OCI-LY3 (cell line): ENCODE data around the gene CREBL2.

Source experiments
- H2AFZ ChIP-seq: fragments of 200-600, 300-600 bp; shearing (Covaris generic); 2 replicates; pipeline ENCODE4 v1.6.0; 2014; ENCODE audit warnings: antibody characterized with exemption, low read depth, low read length
- H3K27ac ChIP-seq: fragments of 200-600, 300-600 bp; sonication (generic); 2 replicates; pipeline ENCODE4 v1.5.1; 2014; ENCODE audit warnings: mild to moderate bottlenecking, low read length, moderate library complexity, mixed read lengths
- H3K27me3 ChIP-seq: fragments of 200-600, 300-600 bp; sonication (generic); 2 replicates; pipeline ENCODE4 v1.6.1; 2014; ENCODE audit warnings: low read depth, low read length, mixed read lengths
- H3K36me3 ChIP-seq: fragments of 200-600, 300-600 bp; sonication (generic); replicated peaks from 2 replicates; pipeline ENCODE3; 2014; ENCODE audit warnings: low read depth, low read length, mixed read lengths
- H3K4me1 ChIP-seq: fragments of 300-600, 200-600 bp; sonication (generic); 2 replicates; pipeline ENCODE4 v1.6.1; 2014; ENCODE audit warnings: low read length, mixed read lengths
- H3K4me2 ChIP-seq: fragments of 200-600, 300-600 bp; sonication (generic); 2 replicates; pipeline ENCODE4 v1.6.1; 2014; ENCODE audit warnings: low read length, mixed read lengths
- H3K4me3 ChIP-seq: fragments of 300-600, 200-600 bp; sonication (generic); 2 replicates; pipeline ENCODE4 v1.5.1; 2014; ENCODE audit warnings: antibody characterized with exemption, mild to moderate bottlenecking, low read length, moderate library complexity
- H3K79me2 ChIP-seq: fragments of 300-600, 200-600 bp; shearing (Covaris generic); 2 replicates; pipeline ENCODE4 v1.6.1; 2014; ENCODE audit warnings: mild to moderate bottlenecking, low read length, mixed read lengths
- H3K9ac ChIP-seq: fragments of 300-600, 200-600 bp; shearing (Covaris generic); 2 replicates; pipeline ENCODE4 v1.6.0; 2014; ENCODE audit warnings: mild to moderate bottlenecking, low read length, moderate library complexity
- H3K9me3 ChIP-seq: fragments of 200-600, 300-600 bp; shearing (Covaris generic); 2 replicates; pipeline ENCODE4 v1.6.1; 2014; ENCODE audit warnings: low read length, mixed read lengths; ENCODE audit not compliant: insufficient read depth
- H4K20me1 ChIP-seq: fragments of 200-600, 300-600 bp; sonication (generic); 2 replicates; pipeline ENCODE4 v1.6.1; 2016; ENCODE audit warnings: low read length, mixed read lengths; ENCODE audit not compliant: insufficient read depth
- EZH2phosphoT487 ChIP-seq: fragments of 200-600 bp; shearing (Covaris generic); IDR thresholded peaks from 2 replicates; pipeline ENCODE4 v1.6.1; 2018; ENCODE audit warnings: antibody characterized with exemption, mixed run types, low read depth
- TF ChIP-seq, protein P1 (sequence below): fragments of 200-600, 300-600 bp; sonication (generic); IDR thresholded peaks from 2 replicates; pipeline ENCODE4 v1.5.1; 2014; ENCODE audit warnings: antibody characterized with exemption, low read length, low read depth

The CREBL2 gene

DNA sequence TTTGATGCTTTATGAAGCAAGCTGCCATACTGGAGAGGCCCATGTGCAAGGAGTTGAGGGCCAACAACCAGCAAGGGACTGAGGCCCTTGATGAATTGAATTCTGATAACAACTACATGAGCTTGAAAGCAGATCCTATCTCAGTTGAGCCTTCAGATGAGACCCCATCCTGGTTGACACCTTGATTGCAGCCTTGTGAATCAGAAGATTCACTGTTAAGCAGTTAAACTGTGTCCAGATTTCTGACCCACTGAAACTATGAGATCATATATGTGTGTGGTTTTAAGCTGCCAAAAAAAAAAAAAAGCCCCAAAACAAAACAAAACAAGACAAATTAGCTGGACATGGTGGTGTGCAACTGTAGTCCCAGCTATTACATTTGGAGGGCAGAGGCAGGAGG, 42.2 kb downstream of the CREBL2 start:
- Histone ChIP-seq H4K20me1 (no peaks in the 10 kb centered on the region), H3K27me3 (0 out of 2 replicates have a peak, but pooled peaks cover 4% of the 10 kb centered on the region), H3K9ac (no peak overlapping the region), H3K4me1 (peaks cover 4% of the 10 kb centered on the region), H3K4me3 (no peak overlapping the region), H3K4me2 (no peak overlapping the region), H3K9me3 (0 out of 2 replicates have a peak, but pooled peaks cover 7% of the 10 kb centered on the region), H3K36me3 (peaks cover 3% of the 10 kb centered on the region), H3K27ac (no peak overlapping the region), H3K79me2 (no peaks in the 10 kb centered on the region), H2AFZ (no peak overlapping the region)
- TF ChIP-seq, protein P1, sequence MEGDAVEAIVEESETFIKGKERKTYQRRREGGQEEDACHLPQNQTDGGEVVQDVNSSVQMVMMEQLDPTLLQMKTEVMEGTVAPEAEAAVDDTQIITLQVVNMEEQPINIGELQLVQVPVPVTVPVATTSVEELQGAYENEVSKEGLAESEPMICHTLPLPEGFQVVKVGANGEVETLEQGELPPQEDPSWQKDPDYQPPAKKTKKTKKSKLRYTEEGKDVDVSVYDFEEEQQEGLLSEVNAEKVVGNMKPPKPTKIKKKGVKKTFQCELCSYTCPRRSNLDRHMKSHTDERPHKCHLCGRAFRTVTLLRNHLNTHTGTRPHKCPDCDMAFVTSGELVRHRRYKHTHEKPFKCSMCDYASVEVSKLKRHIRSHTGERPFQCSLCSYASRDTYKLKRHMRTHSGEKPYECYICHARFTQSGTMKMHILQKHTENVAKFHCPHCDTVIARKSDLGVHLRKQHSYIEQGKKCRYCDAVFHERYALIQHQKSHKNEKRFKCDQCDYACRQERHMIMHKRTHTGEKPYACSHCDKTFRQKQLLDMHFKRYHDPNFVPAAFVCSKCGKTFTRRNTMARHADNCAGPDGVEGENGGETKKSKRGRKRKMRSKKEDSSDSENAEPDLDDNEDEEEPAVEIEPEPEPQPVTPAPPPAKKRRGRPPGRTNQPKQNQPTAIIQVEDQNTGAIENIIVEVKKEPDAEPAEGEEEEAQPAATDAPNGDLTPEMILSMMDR, result no peak

DNA sequence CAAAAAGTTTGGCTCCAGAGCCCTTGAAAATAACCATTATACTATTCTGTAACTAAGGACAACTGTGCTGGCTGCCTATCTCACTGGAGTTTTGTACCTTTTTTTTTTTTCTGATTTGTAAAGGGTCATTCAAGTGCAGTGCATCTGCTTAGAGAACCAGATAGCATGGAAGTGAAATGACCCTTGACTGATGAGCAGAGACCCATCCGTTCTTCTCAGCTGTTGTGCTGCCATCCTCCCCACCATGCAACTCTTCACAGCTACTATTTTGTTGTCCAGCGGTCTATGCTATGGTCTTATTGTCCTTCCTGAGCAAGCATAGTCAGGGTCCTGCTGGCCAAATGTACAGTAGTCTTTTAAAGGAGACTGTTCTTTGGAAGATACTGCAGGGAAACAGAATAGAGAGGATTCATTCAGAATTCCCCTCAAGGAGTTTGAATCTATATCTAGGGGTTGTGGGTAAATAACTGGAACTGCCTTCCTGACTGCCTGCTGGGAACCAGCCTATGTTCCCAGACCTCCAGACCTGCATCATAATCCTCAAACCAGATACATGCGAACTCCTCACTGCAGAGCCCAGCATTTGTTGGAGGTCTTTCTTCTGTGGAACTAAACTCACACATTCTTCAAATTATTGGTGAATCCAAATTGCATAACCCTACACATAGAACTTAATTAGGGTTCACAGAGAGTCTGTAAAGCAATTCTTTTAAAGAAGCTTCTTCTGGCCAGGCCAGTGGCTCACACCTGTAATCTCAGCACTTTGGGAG, 43.2 kb downstream of the CREBL2 start:
- H3K4me2 ChIP-seq, result no peak overlapping the region
- H3K9ac ChIP-seq, result no peak overlapping the region
- H3K27ac ChIP-seq, result no peak overlapping the region

GRCh38 chr12:12660201-12660600, 48.5 kb downstream of the CREBL2 start:
- Histone ChIP-seq H2AFZ (no peak overlapping the region), H4K20me1 (no peaks in the 10 kb centered on the region)
- no peak for TF ChIP-seq EZH2phosphoT487
- TF ChIP-seq, protein P1, result no peak

More for the DNA sequence above, 43.2 kb downstream of the CREBL2 start:
- Histone ChIP-seq H3K9me3 (no peaks in the 10 kb centered on the region), H3K36me3 (no peaks in the 10 kb centered on the region), H4K20me1 (no peaks in the 10 kb centered on the region), H3K4me3 (no peak overlapping the region), H3K27me3 (0 out of 2 replicates have a peak, but pooled peaks cover 4% of the 10 kb centered on the region), H2AFZ (no peak overlapping the region), H3K4me1 (peaks cover 4% of the 10 kb centered on the region), H3K79me2 (no peaks in the 10 kb centered on the region)
- TF ChIP-seq, protein P1, result no peak
- TF ChIP-seq EZH2phosphoT487, result no peak

DNA sequence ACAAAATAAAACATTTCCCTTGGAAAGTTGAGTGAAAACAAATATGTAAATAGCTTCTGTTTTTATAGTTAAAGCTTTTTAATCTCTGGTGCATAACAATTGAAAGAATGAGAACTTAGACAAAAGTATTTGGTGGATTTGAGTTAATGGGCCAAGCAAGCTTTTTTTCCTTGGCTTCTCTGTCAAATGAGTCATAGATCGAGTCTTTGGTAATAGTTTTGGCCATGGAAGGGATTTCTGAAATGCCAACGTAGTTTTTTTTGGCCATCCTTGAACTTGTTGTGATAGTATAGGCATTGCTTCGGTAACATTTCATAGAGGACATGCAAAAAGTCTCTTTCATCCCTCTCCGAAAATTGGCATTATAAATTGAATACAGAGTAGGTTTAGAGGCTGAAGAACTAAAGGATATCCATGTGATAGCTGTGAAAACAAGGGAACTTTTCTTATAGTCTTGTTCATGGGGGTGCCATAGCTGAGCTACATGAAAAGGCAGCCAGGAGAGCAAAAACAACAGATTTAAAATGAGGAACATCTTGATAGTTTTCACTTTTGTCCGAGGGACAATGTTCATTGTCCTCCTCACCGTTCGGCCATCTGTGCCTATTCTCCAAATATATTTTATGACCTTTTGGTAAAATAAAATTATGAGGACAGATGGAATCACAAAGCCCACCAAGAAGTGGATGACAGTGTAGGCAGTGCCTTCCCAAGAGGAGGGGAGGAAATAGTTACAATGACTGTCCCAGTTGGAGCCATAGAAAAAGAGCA, 49.6 kb downstream of the CREBL2 start:
- no peaks in the 10 kb centered on the region for H3K79me2 ChIP-seq
- no peak for TF ChIP-seq EZH2phosphoT487
- TF ChIP-seq, protein P1, result no peak
- no peak overlapping the region for H2AFZ ChIP-seq
- no peaks in the 10 kb centered on the region for H3K36me3 ChIP-seq
- H3K27me3 ChIP-seq, result peaks cover 3% of the 10 kb centered on the region; the same call in 1 of the 2 replicates
- H4K20me1 ChIP-seq, result no peaks in the 10 kb centered on the region
- no peak overlapping the region for H3K4me2 ChIP-seq
- H3K9me3 ChIP-seq, result no peaks in the 10 kb centered on the region
- no peak overlapping the region for H3K9ac ChIP-seq
- no peak overlapping the region for H3K27ac ChIP-seq
- no peak overlapping the region for H3K4me3 ChIP-seq
- H3K4me1 ChIP-seq, result no peaks in the 10 kb centered on the region

More at GRCh38 chr12:12660201-12660600, 48.5 kb downstream of the CREBL2 start:
- Histone ChIP-seq H3K9ac (no peak overlapping the region), H3K79me2 (no peaks in the 10 kb centered on the region), H3K9me3 (no peaks in the 10 kb centered on the region), H3K4me1 (peaks cover 4% of the 10 kb centered on the region), H3K27ac (no peak overlapping the region), H3K36me3 (no peaks in the 10 kb centered on the region), H3K4me3 (no peak overlapping the region), H3K4me2 (no peak overlapping the region), H3K27me3 (no peaks in the 10 kb centered on the region)
